HFFc6 (cell line): Measurements from ENCODE around the gene TBCA. TPM values are rescaled to one million over a fixed set of nuclear protein-coding genes. Genes with fewer than 3 reads are reported as not detected.
"Not testable (repeated sequence)": the region's sequence is repeated elsewhere in the genome, so short reads cannot be mapped to it uniquely, and the experiment has no call there.

Experiments
- DNase-seq: peaks from one replicate; pipeline ENCODE4 v3.0.0-alpha.2; 2018
- H3K27ac Mint-ChIP-seq: 2 replicates; pipeline ENCODE4 v1.8.0; 2020; ENCODE audit warnings: mild to moderate bottlenecking, mixed read lengths
- H3K27me3 Mint-ChIP-seq: 2 replicates; pipeline ENCODE4 v1.8.0; 2021; ENCODE audit warnings: mild to moderate bottlenecking, moderate library complexity, mixed read lengths; ENCODE audit not compliant: insufficient read depth
- H3K36me3 Mint-ChIP-seq: 2 replicates; pipeline ENCODE4 v1.8.0; 2021; ENCODE audit warnings: low read depth, mixed read lengths
- H3K4me1 Mint-ChIP-seq: 2 replicates; pipeline ENCODE4 v1.8.0; 2020; ENCODE audit warnings: low read depth, mixed read lengths
- H3K4me3 Mint-ChIP-seq: 2 replicates; pipeline ENCODE4 v1.8.0; 2020; ENCODE audit warnings: mild to moderate bottlenecking, moderate library complexity, mixed read lengths
- H3K9me3 Mint-ChIP-seq: 2 replicates; pipeline ENCODE4 v1.8.0; 2020; ENCODE audit warnings: mild to moderate bottlenecking, mixed read lengths
- total RNA-seq, 6 experiments: library from RNA; stranded (reverse); fragmentation: NEBNext Ultra II Directional; extraction: Animal tissue kit (Norgen Biotek cat#: 25700); gene quantifications; 2 replicates in 1 of 6; 3 replicates in 5 of 6; pipeline ENCODE4 v1.2.3, GENCODE V29; 2021
- TF ChIP-seq, protein P1 (sequence below): fragments of 200-600 bp; sonication (generic); IDR thresholded peaks from 2 replicates; pipeline ENCODE4 v1.5.0; 2021; ENCODE audit warnings: antibody characterized with exemption, mild to moderate bottlenecking

TBCA gene
- total RNA-seq, 6 experiments from 2014 or later, result 172 to 225 (median 210) TPM

DNA sequence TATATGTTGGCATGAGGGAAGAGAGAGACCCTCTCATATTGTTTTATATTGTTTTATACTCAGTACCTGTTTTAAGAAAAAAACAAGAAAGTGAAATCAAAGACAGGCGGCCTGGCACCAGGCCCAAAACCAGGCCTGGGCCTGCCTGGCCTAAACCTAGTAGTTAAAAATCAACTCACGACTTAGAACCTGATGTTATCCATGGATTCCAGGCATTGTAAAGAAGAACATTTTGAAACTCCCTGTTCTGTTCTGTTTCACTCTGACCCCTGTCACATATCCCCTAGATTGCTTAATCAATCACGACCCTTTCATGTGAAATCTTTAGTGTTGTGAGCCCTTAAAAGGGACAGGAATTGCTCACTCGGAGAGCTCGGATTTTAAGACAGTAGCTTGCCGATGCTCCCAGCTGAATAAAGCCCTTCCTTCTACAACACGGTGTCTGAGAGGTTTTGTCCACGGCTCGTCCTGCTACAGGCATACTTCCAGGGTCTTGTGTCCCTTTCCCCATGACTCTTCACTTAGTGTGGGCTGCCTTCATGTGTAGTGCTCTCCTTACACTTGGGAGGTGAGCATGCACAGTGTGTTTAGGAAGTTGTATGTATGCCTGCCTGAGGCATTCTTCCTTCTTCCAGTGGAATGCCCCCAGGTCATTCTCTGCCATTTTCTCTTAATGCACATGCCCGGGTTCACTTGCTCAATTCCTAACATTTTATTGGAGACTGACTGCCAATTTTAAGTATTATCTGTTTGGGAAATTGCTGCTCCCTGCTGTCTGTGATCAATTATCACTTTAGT is 17.8 kb downstream of the TBCA start:
- Mint-ChIP-seq H3K4me1 (peaks cover 20% of the 10 kb centered on the region), H3K9me3 (no peaks in the 10 kb centered on the region), H3K27ac (no peak overlapping the region), H3K27me3 (no peaks in the 10 kb centered on the region), H3K4me3 (no peak overlapping the region), H3K36me3 (peaks cover 22% of the 10 kb centered on the region)
- no peak for DNase-seq
- TF ChIP-seq, protein P1, sequence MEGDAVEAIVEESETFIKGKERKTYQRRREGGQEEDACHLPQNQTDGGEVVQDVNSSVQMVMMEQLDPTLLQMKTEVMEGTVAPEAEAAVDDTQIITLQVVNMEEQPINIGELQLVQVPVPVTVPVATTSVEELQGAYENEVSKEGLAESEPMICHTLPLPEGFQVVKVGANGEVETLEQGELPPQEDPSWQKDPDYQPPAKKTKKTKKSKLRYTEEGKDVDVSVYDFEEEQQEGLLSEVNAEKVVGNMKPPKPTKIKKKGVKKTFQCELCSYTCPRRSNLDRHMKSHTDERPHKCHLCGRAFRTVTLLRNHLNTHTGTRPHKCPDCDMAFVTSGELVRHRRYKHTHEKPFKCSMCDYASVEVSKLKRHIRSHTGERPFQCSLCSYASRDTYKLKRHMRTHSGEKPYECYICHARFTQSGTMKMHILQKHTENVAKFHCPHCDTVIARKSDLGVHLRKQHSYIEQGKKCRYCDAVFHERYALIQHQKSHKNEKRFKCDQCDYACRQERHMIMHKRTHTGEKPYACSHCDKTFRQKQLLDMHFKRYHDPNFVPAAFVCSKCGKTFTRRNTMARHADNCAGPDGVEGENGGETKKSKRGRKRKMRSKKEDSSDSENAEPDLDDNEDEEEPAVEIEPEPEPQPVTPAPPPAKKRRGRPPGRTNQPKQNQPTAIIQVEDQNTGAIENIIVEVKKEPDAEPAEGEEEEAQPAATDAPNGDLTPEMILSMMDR, result no peak

DNA sequence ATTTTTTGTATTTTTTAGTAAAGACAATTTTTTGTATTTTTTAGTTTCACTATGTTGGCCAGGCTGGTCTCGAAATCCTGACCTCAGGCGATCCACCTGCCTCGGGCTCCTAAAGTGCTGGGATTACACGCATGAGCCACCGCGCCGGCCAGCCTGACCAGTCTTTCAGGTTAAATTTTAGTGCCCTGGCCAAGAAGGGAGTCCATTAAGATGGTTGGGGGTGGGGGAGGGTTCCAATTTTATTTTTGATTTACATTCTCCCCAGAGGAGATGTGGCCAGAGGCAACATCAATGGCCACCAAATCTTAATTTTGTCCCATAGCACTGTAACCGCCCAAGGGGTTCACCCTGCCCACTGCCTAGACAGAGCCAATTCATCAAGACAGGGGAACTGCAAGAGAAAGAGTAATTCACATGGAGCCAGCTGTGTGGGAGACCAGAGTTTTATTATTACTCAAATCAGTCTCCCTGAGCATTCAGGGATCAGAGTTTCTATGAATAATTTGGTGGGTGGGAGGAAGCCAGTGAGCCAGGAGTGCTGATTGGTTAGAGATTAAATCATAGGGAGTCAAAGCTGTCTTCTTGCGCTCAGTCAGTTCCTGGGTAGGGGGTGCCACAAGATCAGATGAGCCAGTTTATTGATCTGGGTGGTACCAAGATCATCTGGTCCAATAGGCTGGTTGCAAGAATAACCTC is 24.7 kb downstream of the TBCA start:
- TF ChIP-seq, protein P1, result no peak
- Mint-ChIP-seq H3K27me3 (peaks cover 3% of the 10 kb centered on the region; the same call in 1 of the 2 replicates), H3K27ac (no peak overlapping the region), H3K36me3 (no peaks in the 10 kb centered on the region; the same call in 1 of the 2 replicates), H3K4me1 (peaks cover 11% of the 10 kb centered on the region), H3K4me3 (no peak overlapping the region), H3K9me3 (no peaks in the 10 kb centered on the region)
- DNase-seq, result no peak

DNA sequence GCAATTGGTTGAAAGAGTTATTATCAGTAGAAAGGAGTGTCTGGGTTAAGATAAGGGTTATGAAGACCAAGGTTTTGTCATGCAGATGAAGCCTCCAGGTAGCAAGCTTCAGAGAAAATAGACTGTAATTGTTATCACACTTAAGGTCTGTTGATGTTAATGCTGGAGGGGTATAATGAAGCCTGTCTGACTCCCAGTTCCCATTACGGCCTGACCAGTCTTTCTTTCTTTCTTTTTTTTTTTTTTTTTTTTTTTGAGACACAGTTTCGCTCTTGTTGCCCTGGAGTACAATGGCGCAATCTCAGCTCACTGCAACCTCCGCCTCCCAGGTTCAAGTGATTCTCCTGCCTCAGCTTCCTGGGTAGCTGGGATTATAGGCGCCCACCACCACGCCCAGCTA is 25.2 kb downstream of the TBCA start:
- DNase-seq, H3K36me3 Mint-ChIP-seq, H3K4me3 Mint-ChIP-seq, H3K4me1 Mint-ChIP-seq, H3K27ac Mint-ChIP-seq, H3K27me3 Mint-ChIP-seq, H3K9me3 Mint-ChIP-seq: not testable (repeated sequence)

DNA sequence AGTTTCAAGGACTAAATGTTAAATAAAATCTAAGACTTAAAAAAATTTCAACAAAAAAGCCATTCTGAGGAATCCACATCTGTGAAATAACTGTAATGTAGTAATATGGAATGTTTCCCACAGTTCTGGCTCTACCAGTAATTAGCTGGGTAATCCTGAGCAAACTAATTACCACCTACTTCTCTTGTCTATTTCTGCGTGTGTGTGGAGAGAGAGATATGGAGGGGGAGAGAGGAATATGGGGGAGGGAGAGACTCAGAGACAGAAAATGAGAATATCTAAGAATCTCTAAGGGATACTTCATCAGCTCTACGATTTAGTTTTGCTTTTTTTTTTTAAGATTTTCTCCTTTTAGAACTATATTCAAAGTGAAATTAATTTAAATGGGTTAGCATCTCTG is 28.0 kb downstream of the TBCA start:
- DNase-seq, result no peak
- TF ChIP-seq, protein P1, result no peak
- Mint-ChIP-seq H3K4me1 (peaks cover 19% of the 10 kb centered on the region), H3K36me3 (peaks cover 5% of the 10 kb centered on the region; the same call in 1 of the 2 replicates), H3K27ac (no peak overlapping the region), H3K9me3 (no peaks in the 10 kb centered on the region), H3K27me3 (peaks cover 3% of the 10 kb centered on the region; the same call in 1 of the 2 replicates), H3K4me3 (no peak overlapping the region)

DNA sequence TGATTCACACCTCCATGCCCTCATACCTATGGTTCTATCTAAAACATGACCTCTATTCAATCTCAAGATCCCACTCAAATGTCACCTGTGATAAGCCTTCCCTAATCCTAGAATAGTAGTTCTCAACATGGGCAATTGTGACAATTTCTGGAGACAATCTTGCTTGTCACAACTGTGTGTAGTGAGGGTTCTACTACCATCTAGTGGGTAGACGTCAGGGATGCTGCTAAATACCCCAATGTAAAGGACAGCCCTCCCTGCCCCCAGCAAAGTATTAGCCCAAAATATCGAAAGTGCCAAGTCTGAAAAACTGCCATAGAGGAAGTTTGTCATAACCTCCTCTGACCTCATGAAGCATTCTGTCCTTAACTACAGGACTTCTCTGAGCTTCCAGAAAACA is 32.0 kb downstream of the TBCA start:
- no peak for DNase-seq
- H3K4me3 Mint-ChIP-seq, result no peak overlapping the region
- peaks cover 5% of the 10 kb centered on the region; the same call in 1 of the 2 replicates for H3K36me3 Mint-ChIP-seq
- H3K27me3 Mint-ChIP-seq, result no peaks in the 10 kb centered on the region
- peaks cover 19% of the 10 kb centered on the region for H3K4me1 Mint-ChIP-seq
- H3K9me3 Mint-ChIP-seq, result no peaks in the 10 kb centered on the region
- TF ChIP-seq, protein P1, result no peak
- peak overlapping the region; percentile 42; the same call in 1 of the 2 replicates for H3K27ac Mint-ChIP-seq

DNA sequence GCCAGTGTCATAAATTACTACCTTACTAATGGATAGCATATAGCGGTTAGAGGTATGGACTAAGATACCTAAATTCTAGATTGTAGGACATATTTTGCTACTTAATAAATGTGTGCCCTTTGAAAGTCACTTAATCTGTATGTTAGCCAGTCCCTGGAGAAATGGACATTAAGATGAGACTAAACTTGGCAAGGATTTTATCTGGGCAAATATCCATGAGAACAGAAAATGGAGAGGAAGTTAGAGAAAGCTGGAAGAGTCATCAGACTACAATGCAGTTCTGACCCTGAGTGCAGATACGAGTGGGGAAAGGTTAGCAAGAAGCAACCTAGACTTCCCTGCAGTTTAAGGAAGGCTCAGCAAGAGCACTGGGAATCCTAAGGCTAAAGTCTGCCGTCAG is 33.0 kb downstream of the TBCA start:
- TF ChIP-seq, protein P1, result no peak
- Mint-ChIP-seq H3K36me3 (peaks cover 5% of the 10 kb centered on the region; the same call in 1 of the 2 replicates), H3K27me3 (no peaks in the 10 kb centered on the region), H3K27ac (peak overlapping the region; percentile 24; the same call in 1 of the 2 replicates), H3K9me3 (no peaks in the 10 kb centered on the region), H3K4me3 (no peak overlapping the region), H3K4me1 (peaks cover 19% of the 10 kb centered on the region)
- peak; percentile 45 for DNase-seq
